HTR-8/SVneo (cell line): ENCODE results near the gene KCNQ4.

Experiments used
- DNase-seq: peaks from one replicate; pipeline ENCODE4 v3.0.0; 2011; ENCODE audit warnings: low spot score, mixed read lengths; ENCODE audit not compliant: insufficient read length
- FAIRE-seq: peaks from 2 replicates; lab custom pipeline; 2011; peaks lifted over from hg19 to GRCh38; lab: Jason Lieb, UNC

KCNQ4 gene

DNA sequence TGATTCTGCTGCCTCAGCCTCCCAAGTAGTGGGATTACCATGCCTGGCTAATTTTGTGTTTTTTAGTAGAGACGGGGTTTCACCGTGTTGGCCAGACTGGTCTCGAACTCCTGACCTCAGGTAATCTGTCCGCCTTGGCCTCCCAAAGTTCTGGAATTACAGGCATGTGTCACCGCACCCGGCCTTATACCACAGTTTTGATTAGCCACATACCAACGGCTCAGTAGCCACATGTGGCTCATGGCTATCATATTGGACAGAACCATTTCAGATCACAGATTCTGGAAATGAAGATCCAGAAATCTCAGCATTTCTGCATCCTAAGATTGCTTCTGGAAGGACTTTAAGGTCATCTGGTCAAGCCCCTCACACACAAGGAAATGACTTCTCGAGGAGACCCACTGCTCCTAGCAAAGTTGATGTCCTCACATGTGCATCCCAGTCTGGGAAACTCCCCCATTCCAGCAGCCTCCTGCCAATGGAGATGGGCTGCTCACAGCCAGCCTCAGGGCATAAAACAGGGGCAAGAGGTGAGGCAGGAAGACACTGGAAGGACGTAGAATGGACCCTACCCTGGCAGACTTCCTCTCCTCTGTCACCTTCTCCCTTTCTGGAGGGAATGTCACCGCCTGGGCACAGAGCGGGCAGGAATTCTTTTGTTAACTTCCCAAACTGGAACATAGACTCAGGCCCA is 96.0 kb downstream of the KCNQ4 start:
- DNase-seq: no peak
- FAIRE-seq: no peak

DNA sequence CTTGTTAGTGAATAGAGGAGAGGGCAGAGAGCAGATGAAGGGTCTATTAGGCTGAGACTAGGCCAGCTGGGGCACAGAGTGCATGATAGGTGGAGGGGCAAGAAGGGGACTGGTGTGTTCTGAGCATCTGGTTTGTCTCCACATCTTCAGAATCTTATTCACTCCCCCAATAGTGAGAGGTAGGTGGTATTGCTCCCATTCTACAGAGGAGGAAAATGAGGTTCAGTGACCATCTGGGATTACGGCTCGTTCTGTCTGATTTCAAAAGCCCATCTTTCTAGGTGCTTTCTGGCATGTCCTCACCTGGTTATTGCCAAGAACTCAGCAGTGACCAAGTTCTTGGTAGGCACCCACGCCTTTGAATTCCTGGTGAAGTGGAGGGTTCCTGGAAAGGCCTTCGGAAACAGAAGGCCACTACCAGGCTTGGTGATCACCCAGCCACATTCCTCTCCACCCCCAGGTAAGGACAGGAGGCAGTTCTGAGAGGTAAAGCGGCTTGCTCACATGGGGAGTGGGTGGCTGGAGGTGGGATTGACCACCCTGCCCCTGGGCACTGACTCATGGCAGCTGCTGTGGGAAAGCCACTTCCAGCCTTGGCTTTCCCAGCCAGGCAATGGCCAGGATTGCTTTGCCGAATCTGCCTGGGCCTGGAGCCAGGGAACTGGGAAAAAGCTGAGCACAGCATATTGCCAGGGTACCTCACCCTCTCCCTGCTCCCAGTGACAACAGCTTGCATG is 97.4 kb downstream of the KCNQ4 start:
- FAIRE-seq (no peak), DNase-seq (no peak)

DNA sequence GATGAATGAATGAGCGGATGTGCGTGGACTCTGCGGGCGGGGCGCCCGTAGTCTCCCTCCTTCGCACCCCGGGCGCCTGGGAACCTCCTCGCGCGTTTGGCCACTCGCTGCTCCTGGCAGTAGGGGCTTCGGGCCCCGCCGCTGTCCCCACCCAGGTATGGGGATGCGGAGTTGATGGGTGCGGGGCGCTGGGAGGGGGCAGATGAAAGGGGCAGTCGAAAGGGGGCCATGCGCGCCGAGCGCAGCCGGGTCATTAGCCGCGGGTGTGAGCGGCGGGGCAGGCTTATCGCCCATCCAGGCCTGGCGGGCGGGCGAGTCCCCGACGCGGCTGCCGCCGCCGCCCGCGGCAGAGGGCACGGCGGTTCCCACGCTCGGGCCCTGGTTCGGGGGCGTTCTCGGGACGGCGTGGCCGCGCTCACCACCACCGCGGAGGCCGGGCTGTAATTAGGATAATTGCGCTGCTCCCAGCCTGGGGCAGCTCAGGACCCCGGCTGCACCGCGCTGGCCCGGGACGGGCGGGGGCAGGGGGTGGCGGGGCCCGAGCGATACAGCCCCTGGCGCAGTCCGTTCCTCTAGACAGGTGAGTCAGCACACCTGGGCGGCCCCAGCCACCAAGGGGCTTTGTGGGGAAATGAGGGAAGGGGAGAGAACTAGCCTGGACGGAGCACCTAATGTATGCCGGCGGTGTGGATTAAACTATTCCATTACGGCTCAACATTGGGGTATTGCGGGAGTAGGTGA is 100.6 kb downstream of the KCNQ4 start:
- no peak for FAIRE-seq
- DNase-seq: no peak

DNA sequence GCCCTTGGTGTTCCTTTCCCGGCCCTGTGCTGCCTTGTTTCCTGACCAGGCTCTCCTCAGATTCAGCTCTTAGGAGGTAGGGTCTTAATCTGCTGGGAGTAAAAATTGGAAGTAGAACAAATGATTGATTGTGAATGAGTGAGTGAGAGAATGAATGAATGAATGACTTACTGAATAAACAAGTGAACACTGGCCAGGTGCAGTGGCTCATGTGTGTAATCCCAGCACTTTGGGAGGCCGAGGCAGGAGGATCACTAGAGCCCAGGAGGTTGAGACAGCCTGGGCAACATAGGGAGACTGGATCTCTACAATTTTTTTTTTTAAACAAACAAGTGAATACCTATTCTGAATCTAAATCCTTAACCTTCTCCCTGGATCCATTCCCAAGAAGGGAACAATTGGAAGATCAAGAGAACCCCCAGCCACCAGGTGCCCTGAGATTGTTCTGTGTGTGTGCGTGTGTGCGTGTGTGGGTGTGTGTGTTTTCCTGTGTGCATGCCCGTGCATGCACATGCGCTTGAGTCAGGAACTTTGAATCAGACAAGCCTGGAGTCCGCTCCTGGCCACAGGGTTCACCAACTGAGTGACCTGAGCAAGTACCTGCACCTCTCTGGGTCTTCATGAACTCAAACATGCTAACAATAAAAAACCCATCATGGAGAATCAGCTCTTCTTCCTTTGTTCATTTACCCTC is 102.9 kb downstream of the KCNQ4 start:
- FAIRE-seq (no peak), DNase-seq (no peak)

DNA sequence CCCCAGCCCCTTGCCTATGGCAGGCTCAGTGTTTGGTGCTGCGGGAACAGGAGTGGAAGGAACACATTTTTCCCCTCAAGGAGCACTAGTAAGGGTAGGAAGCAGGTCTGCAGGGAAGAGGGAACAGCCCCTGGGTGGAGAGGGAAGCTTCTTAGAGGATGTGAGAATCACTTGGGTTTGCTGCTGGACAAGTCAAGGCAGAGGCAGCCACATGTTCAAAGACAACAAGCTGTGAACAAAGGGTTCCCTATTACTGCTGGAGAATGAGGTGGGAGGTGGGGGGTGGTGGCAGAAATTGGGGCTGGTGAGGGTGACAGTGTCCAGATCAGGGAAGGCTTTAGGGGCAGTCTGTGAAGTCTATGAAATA is 103.4 kb downstream of the KCNQ4 start:
- DNase-seq (no peak), FAIRE-seq (no peak)

DNA sequence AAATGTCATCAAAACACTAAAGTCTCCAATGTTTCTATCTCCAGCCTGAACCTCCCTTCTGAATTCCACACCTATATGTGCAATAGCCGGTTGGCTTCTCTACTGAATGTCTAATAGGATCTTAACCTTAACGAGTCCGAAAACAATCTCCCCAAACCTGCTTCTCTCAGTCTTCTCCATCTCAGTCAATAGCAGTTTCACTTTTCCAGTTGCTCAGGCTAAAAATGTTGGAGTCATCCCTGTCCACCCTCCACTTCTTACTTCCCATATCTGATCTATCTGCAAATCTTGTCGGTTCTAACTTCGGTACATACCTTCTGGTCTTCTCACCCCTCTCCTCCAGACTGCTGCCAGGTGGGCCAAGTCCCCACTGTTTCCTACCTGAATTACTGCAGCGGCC is 104.1 kb downstream of the KCNQ4 start:
- no peak for FAIRE-seq

More for the DNA sequence above, 104.1 kb downstream of the KCNQ4 start:
- DNase-seq: no peak
